ENCODE measurements around the gene TMC2. TPM values are rescaled to one million over a fixed set of nuclear protein-coding genes. Genes with fewer than 3 reads are reported as not detected.

TMC2 gene
- total RNA-seq, 1 donor from 2014 or later, result not detected

GRCh38 chr20:2657241-2657640, 120.9 kb downstream of the TMC2 start:
- H3K36me3 ChIP-seq, result peaks cover 62 to 81% of the 10 kb centered on the region in 2 donors
- no peaks in the 10 kb centered on the region for H3K27me3 ChIP-seq
- no peak overlapping the region for H3K27ac ChIP-seq
- TF ChIP-seq CTCF (IDR thresholded peaks at IDR 0.05), result no peak
- no peak for DNase-seq (ENCODE audit: low spot score in 2 of 2)
- intact Hi-C loops (cut with DNase I), result loop anchor here (10.0 kb wide), 3 partner anchors 348 to 1192 kb away; partner anchors contain the start of genes DNAAF9 and NSFL1C
- peaks cover 9 to 11% of the 10 kb centered on the region in 2 donors for H3K4me1 ChIP-seq
- no peak overlapping the region for H3K4me3 ChIP-seq
- no peaks in the 10 kb centered on the region for H3K9me3 ChIP-seq

GRCh38 chr20:2657674-2658073, 121.3 kb downstream of the TMC2 start:
- intact Hi-C loops (cut with DNase I), result loop anchor here (10.0 kb wide), 3 partner anchors 347 to 1193 kb away; partner anchors contain the start of genes DNAAF9 and NSFL1C
- Histone ChIP-seq H3K9me3 (no peaks in the 10 kb centered on the region), H3K4me3 (no peak overlapping the region), H3K27ac (no peak overlapping the region), H3K27me3 (no peaks in the 10 kb centered on the region), H3K36me3 (peaks cover 62 to 85% of the 10 kb centered on the region in 2 donors), H3K4me1 (peaks cover 9 to 11% of the 10 kb centered on the region in 2 donors)
- TF ChIP-seq CTCF (IDR thresholded peaks at IDR 0.05), result no peak
- DNase-seq (ENCODE audit: low spot score in 2 of 2), result no peak

- no peak overlapping the region for H3K4me3 ChIP-seq
- no peak for DNase-seq (ENCODE audit: low spot score in 2 of 2)
- H3K36me3 ChIP-seq, result peaks cover 62 to 87% of the 10 kb centered on the region in 2 donors
- H3K9me3 ChIP-seq, result no peaks in the 10 kb centered on the region
- intact Hi-C loops (cut with DNase I), result loop anchor here (10.0 kb wide), 3 partner anchors 346 to 1194 kb away; partner anchors contain the start of genes DNAAF9 and NSFL1C
- no peaks in the 10 kb centered on the region for H3K27me3 ChIP-seq
- H3K4me1 ChIP-seq, result peaks cover 7 to 12% of the 10 kb centered on the region in 2 donors
- no peak overlapping the region for H3K27ac ChIP-seq
- no peak for TF ChIP-seq CTCF (IDR thresholded peaks at IDR 0.05)
Measured at GRCh38 chr20:2658414-2659354, 122.3 kb downstream of the TMC2 start.

- DNase-seq (ENCODE audit: low spot score in 2 of 2), result peak in 1 of 2 donors; percentile 58
- H3K4me1 ChIP-seq, result peaks cover 3 to 7% of the 10 kb centered on the region in 2 donors
- intact Hi-C loops (cut with DNase I), result loop anchor here (10.0 kb wide), 3 partner anchors 345 to 1195 kb away; partner anchors contain the start of genes DNAAF9 and NSFL1C
Measured at GRCh38 chr20:2659547-2659946, 123.2 kb downstream of the TMC2 start.

More at GRCh38 chr20:2659547-2659946, 123.2 kb downstream of the TMC2 start:
- Histone ChIP-seq H3K27ac (no peak overlapping the region), H3K36me3 (peaks cover 62 to 80% of the 10 kb centered on the region in 2 donors), H3K27me3 (no peaks in the 10 kb centered on the region), H3K9me3 (no peaks in the 10 kb centered on the region), H3K4me3 (no peak overlapping the region)
- TF ChIP-seq CTCF (IDR thresholded peaks at IDR 0.05), result no peak

Data from ascending aorta (tissue), 2 donors.